Measurements from ENCODE around the gene CXorf65.

CXorf65 gene

GRCh38 chrX:71106427-71106826 is at the start of gene CXorf65:
TSS of gene CXorf65 (minus strand) at chrX:71106740. CDS start at chrX:71106556, 184 bp downstream.
- no peak within 1 kb of the TSS for H3K9ac ChIP-seq (ENCODE audit: low read length)
- no peak within 1 kb of the TSS for H3K4me3 ChIP-seq (ENCODE audit: low read depth, low read length, poor library complexity, severe bottlenecking)
- H2AFZ ChIP-seq (ENCODE audit: low read length), result no peak within 1 kb of the TSS
- peaks cover 24% of the 10 kb centered on the region for H3K36me3 ChIP-seq (ENCODE audit: insufficient read depth, low read length)
- H3K27me3 ChIP-seq (ENCODE audit: insufficient read depth, low read length), result no peaks in the 10 kb centered on the region
- no peaks in the 10 kb centered on the region for H3K9me2 ChIP-seq (ENCODE audit: low read depth, low read length)
- H3K9me3 ChIP-seq (ENCODE audit: low read length), result no peaks in the 10 kb centered on the region
- TF ChIP-seq CTCF (IDR thresholded peaks at IDR 0.05; ENCODE audit: low read length) (no peak), EZH2 (IDR thresholded peaks at IDR 0.05; ENCODE audit: borderline replicate concordance, low read length) (no peak)
- no peaks in the 10 kb centered on the region for H3F3A ChIP-seq (ENCODE audit: insufficient read depth, low read length)
- no peak within 1 kb of the TSS for H3K27ac ChIP-seq (ENCODE audit: low read depth, low read length, poor library complexity, severe bottlenecking)
- no peaks in the 10 kb centered on the region for H4K20me1 ChIP-seq (ENCODE audit: insufficient read depth, low read length)
- H3K79me2 ChIP-seq (ENCODE audit: insufficient read depth, low read length), result no peaks in the 10 kb centered on the region
- H3K4me2 ChIP-seq (ENCODE audit: low read length), result no peak within 1 kb of the TSS
- H3K4me1 ChIP-seq (ENCODE audit: insufficient read depth, low read length, severe bottlenecking), result peaks cover 38% of the 10 kb centered on the region

GRCh38 chrX:71154641-71155040 is 48.1 kb upstream of the CXorf65 start:
- H3K4me3 ChIP-seq (ENCODE audit: low read depth, low read length, poor library complexity, severe bottlenecking), result no peak overlapping the region
- TF ChIP-seq CTCF (IDR thresholded peaks at IDR 0.05; ENCODE audit: low read length) (no peak), EZH2 (IDR thresholded peaks at IDR 0.05; ENCODE audit: borderline replicate concordance, low read length) (no peak)
- H3K9ac ChIP-seq (ENCODE audit: low read length), result no peak overlapping the region
- H3K9me3 ChIP-seq (ENCODE audit: low read length), result no peaks in the 10 kb centered on the region
- no peaks in the 10 kb centered on the region for H3K79me2 ChIP-seq (ENCODE audit: insufficient read depth, low read length)
- no peaks in the 10 kb centered on the region for H3K36me3 ChIP-seq (ENCODE audit: insufficient read depth, low read length)
- no peak overlapping the region for H3K4me2 ChIP-seq (ENCODE audit: low read length)
- H3K27me3 ChIP-seq (ENCODE audit: insufficient read depth, low read length), result no peaks in the 10 kb centered on the region
- H2AFZ ChIP-seq (ENCODE audit: low read length), result no peak overlapping the region
- no peaks in the 10 kb centered on the region for H3F3A ChIP-seq (ENCODE audit: insufficient read depth, low read length)
- no peak overlapping the region for H3K27ac ChIP-seq (ENCODE audit: low read depth, low read length, poor library complexity, severe bottlenecking)
- no peaks in the 10 kb centered on the region for H3K4me1 ChIP-seq (ENCODE audit: insufficient read depth, low read length, severe bottlenecking)
- no peaks in the 10 kb centered on the region for H3K9me2 ChIP-seq (ENCODE audit: low read depth, low read length)
- H4K20me1 ChIP-seq (ENCODE audit: insufficient read depth, low read length), result no peaks in the 10 kb centered on the region

- TF ChIP-seq EZH2 (IDR thresholded peaks at IDR 0.05; ENCODE audit: borderline replicate concordance, low read length) (no peak), CTCF (IDR thresholded peaks at IDR 0.05; ENCODE audit: low read length) (no peak)
Measured at GRCh38 chrX:71154196-71154595, 47.7 kb upstream of the CXorf65 start.

More at GRCh38 chrX:71154196-71154595, 47.7 kb upstream of the CXorf65 start:
- no peaks in the 10 kb centered on the region for H4K20me1 ChIP-seq (ENCODE audit: insufficient read depth, low read length)
- H3K4me1 ChIP-seq (ENCODE audit: insufficient read depth, low read length, severe bottlenecking), result no peaks in the 10 kb centered on the region
- no peak overlapping the region for H3K27ac ChIP-seq (ENCODE audit: low read depth, low read length, poor library complexity, severe bottlenecking)
- H2AFZ ChIP-seq (ENCODE audit: low read length), result no peak overlapping the region
- H3K9me2 ChIP-seq (ENCODE audit: low read depth, low read length), result no peaks in the 10 kb centered on the region
- H3K4me2 ChIP-seq (ENCODE audit: low read length), result no peak overlapping the region
- no peaks in the 10 kb centered on the region for H3K27me3 ChIP-seq (ENCODE audit: insufficient read depth, low read length)
- H3K4me3 ChIP-seq (ENCODE audit: low read depth, low read length, poor library complexity, severe bottlenecking), result no peak overlapping the region
- no peaks in the 10 kb centered on the region for H3K79me2 ChIP-seq (ENCODE audit: insufficient read depth, low read length)
- H3K9me3 ChIP-seq (ENCODE audit: low read length), result no peaks in the 10 kb centered on the region
- no peaks in the 10 kb centered on the region for H3K36me3 ChIP-seq (ENCODE audit: insufficient read depth, low read length)
- no peak overlapping the region for H3K9ac ChIP-seq (ENCODE audit: low read length)
- no peaks in the 10 kb centered on the region for H3F3A ChIP-seq (ENCODE audit: insufficient read depth, low read length)
